SU-DHL-6 (cell line): ENCODE measurements around the gene OTOF.

ENCODE experiments used
- H2AFZ ChIP-seq: fragments of 200-600 bp; sonication (generic); 2 replicates; pipeline ENCODE4 v1.6.1; 2014; ENCODE audit warnings: low read depth, mild to moderate bottlenecking, moderate library complexity, mixed read lengths, antibody characterized with exemption, low read length; ENCODE audit not compliant: severe bottlenecking
- H3F3A ChIP-seq: fragments of 200-600 bp; shearing (Covaris generic); 2 replicates; pipeline ENCODE4 v1.6.0; 2016; ENCODE audit warnings: antibody characterized with exemption, mild to moderate bottlenecking; ENCODE audit not compliant: insufficient read depth
- H3K27ac ChIP-seq: fragments of 200-600 bp; sonication (generic); 2 replicates; pipeline ENCODE4 v1.5.1; 2016; ENCODE audit warnings: low read depth, mild to moderate bottlenecking, low read length, moderate library complexity, mixed read lengths
- H3K27me3 ChIP-seq: fragments of 200-600 bp; sonication (generic), shearing (Covaris generic); 2 replicates; pipeline ENCODE4 v1.6.0; 2014; ENCODE audit warnings: mild to moderate bottlenecking, low read length
- H3K36me3 ChIP-seq: fragments of 200-600 bp; sonication (generic); 2 replicates; pipeline ENCODE4 v1.6.1; 2014; ENCODE audit warnings: mild to moderate bottlenecking, low read length, mixed read lengths
- H3K4me2 ChIP-seq: fragments of 300-600, 200-600 bp; shearing (Covaris generic), sonication (generic); 2 replicates; pipeline ENCODE4 v1.6.0; 2014; ENCODE audit warnings: low read length, low read depth, mild to moderate bottlenecking; ENCODE audit not compliant: poor library complexity, severe bottlenecking
- H3K4me3 ChIP-seq: fragments of 200-600 bp; sonication (generic); 2 replicates; pipeline ENCODE4 v1.5.1; 2014; ENCODE audit warnings: antibody characterized with exemption, low read length, mild to moderate bottlenecking, mixed read lengths; ENCODE audit not compliant: insufficient read depth, poor library complexity, severe bottlenecking
- H3K79me2 ChIP-seq: fragments of 200-600 bp; sonication (generic); 2 replicates; pipeline ENCODE4 v1.6.1; 2014; ENCODE audit warnings: mild to moderate bottlenecking, low read length, moderate library complexity; ENCODE audit not compliant: insufficient read depth
- H3K9ac ChIP-seq: fragments of 200-600 bp; sonication (generic); 2 replicates; pipeline ENCODE4 v1.7.0; 2014; ENCODE audit warnings: mild to moderate bottlenecking, low read length
- H3K9me2 ChIP-seq: fragments of 200-600 bp; sonication (generic); replicated peaks from 2 replicates; pipeline ENCODE4 v1.6.1; 2014; ENCODE audit warnings: low read length; ENCODE audit not compliant: insufficient read depth
- H3K9me3 ChIP-seq: fragments of 200-600 bp; sonication (generic); 2 replicates; pipeline ENCODE4 v1.6.1; 2014; ENCODE audit warnings: low read length, mixed read lengths; ENCODE audit not compliant: insufficient read depth
- H4K20me1 ChIP-seq: fragments of 200-600 bp; sonication (generic); 2 replicates; pipeline ENCODE4 v1.6.1; 2014; ENCODE audit warnings: low read depth, mild to moderate bottlenecking, antibody characterized with exemption, low read length, moderate library complexity, mixed read lengths
- CTCF ChIP-seq: fragments of 200-600 bp; sonication (generic); IDR thresholded peaks from one replicate; pipeline ENCODE4 v1.5.1; 2017; ENCODE audit warnings: antibody characterized with exemption, mild to moderate bottlenecking, low read length, moderate library complexity; ENCODE audit not compliant: insufficient read depth, poor library complexity, severe bottlenecking
- EZH2phosphoT487 ChIP-seq: fragments of 200-600 bp; sonication (generic), shearing (Covaris generic); conservative IDR thresholded peaks from 2 replicates; pipeline ENCODE4 v1.6.1; 2018; ENCODE audit warnings: mild to moderate bottlenecking, antibody characterized with exemption, low read length, moderate library complexity, mixed read lengths

Gene OTOF

GRCh38 chr2:26482211-26483026 is 4.5 kb upstream of the OTOF start:
- TF ChIP-seq CTCF (no peak), EZH2phosphoT487 (no peak)

DNA sequence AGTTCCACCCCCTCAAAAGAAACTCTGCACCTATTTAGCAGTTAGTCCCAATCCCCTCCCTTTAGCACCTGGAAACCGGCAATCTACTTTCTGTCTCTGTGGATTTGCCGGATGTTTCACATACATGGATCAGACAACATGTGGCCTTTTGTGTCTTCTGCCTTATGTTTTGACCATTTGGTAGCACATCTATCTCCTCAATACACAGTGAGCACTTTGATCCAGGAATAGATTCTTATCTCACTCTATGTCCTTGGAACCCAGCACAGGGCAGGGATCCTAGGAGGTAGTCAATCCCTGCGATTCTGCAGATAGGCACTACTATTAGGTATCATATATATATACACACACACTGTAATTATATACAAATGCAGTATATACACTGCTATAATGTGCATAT is 3.8 kb upstream of the OTOF start:
- Histone ChIP-seq H3K9me3 (no peaks in the 10 kb centered on the region), H4K20me1 (no peaks in the 10 kb centered on the region), H3K9me2 (no peaks in the 10 kb centered on the region), H3K79me2 (no peaks in the 10 kb centered on the region), H3K4me2 (no peak overlapping the region), H2AFZ (no peak overlapping the region), H3K36me3 (no peaks in the 10 kb centered on the region), H3K9ac (no peak overlapping the region), H3K4me3 (no peak overlapping the region), H3K27ac (no peak overlapping the region), H3K27me3 (no peaks in the 10 kb centered on the region), H3F3A (no peaks in the 10 kb centered on the region)
- TF ChIP-seq EZH2phosphoT487, result no peak
- TF ChIP-seq CTCF, result no peak

More at GRCh38 chr2:26482211-26483026, 4.5 kb upstream of the OTOF start:
- no peak overlapping the region for H3K4me2 ChIP-seq
- no peak overlapping the region for H3K4me3 ChIP-seq
- no peaks in the 10 kb centered on the region for H3K9me2 ChIP-seq
- no peaks in the 10 kb centered on the region for H3K27me3 ChIP-seq
- no peak overlapping the region for H3K27ac ChIP-seq
- no peaks in the 10 kb centered on the region for H4K20me1 ChIP-seq
- no peaks in the 10 kb centered on the region for H3K79me2 ChIP-seq
- H3F3A ChIP-seq, result no peaks in the 10 kb centered on the region
- no peak overlapping the region for H3K9ac ChIP-seq
- no peak overlapping the region for H2AFZ ChIP-seq
- no peaks in the 10 kb centered on the region for H3K36me3 ChIP-seq
- no peaks in the 10 kb centered on the region for H3K9me3 ChIP-seq

GRCh38 chr2:26480566-26481423 is 2.9 kb upstream of the OTOF start:
- H3K27me3 ChIP-seq, result no peaks in the 10 kb centered on the region
- no peak overlapping the region for H2AFZ ChIP-seq
- no peaks in the 10 kb centered on the region for H3F3A ChIP-seq
- H3K9me3 ChIP-seq, result no peaks in the 10 kb centered on the region
- no peaks in the 10 kb centered on the region for H3K79me2 ChIP-seq
- H3K4me2 ChIP-seq, result no peak overlapping the region
- no peaks in the 10 kb centered on the region for H4K20me1 ChIP-seq
- no peak overlapping the region for H3K27ac ChIP-seq
- H3K9me2 ChIP-seq, result no peaks in the 10 kb centered on the region
- H3K36me3 ChIP-seq, result no peaks in the 10 kb centered on the region
- no peak overlapping the region for H3K9ac ChIP-seq
- TF ChIP-seq CTCF (no peak), EZH2phosphoT487 (no peak)
- H3K4me3 ChIP-seq, result no peak overlapping the region
